Measurements from ENCODE around the gene C11orf21. TPM values are rescaled to one million over a fixed set of nuclear protein-coding genes. Genes with fewer than 3 reads are reported as not detected.

C11orf21 gene
- polyA plus RNA-seq, 10 donors: 0.50 to 6.0 (median 2.0) TPM

GRCh38 chr11:2321311-2321683 lies 19.6 kb upstream of the C11orf21 start:
- DNase-seq: no peak

DNA sequence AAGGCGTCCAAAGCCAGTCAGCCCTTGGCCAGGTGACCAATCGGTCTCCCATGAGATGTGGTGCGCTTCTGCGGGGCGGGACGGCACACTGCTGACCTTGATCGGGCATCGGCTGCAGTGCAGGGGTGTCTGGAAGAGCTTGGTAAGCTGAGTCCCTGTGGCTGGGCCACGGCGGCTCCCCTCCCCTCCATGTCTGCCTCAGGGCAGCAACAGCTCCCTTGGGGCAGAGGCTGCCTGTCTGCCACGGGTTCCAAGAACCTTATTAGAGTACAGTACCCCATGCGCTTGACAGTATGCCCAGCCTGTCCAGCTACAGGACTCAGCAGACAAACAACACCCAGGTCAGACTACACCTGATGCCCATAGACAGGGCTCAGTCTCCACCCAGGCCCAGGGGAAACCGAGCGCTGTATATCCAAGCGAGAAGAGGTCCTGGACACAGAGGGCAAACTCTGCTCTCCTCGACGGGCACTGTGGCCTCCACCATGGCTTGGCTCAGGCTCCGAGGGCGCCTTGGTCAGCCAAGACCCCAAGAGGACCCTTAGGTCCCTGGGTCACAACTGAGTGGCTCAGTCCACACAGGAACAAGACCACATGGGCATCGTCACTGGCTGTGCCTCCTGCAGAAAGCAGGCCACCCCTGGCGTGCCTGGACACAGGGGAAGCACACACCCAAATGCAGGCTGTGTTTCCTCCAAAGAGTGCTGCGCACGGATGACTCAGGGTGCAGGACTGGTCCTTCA lies 19.0 kb upstream of the C11orf21 start:
- no peak for DNase-seq

- DNase-seq: no peak
Measured at GRCh38 chr11:2319791-2320472, 18.2 kb upstream of the C11orf21 start.

GRCh38 chr11:2318707-2319106 lies 17.0 kb upstream of the C11orf21 start:
- DNase-seq: no peak

- DNase-seq: no peak
Measured at GRCh38 chr11:2318123-2318522, 16.4 kb upstream of the C11orf21 start.

DNA sequence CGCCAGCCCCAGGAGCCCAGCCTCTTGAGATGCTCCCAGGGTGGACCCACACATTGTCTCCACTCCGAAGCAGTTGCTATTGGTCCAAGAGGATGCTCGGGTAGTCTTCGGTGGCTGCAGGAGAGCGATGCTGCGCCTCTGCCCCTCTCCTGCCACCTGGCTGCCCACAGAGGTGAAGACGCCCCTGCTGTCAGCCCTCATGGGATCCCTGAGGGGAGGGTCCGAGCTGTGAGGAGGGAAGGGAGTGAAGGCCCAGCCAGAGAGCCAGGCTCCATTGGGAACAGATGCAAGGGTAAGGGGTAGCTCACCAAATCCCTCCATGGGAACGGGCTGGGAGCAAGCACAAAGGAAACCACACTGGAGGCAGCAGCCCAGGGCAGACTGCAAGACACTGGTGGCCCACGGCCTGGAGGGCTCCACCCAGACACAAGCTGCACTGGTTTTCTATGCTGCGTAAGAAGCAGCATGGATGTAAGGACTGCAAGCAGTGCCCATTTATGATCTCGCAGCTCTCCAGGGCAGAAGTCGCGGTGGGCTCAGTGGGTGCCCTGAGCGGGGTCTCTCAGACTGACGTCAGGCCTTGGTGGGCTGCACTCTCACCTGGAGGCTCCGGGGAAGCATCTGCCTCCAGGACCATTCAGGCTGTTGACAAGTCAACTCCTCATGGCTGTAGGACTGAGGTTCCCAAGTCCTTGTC lies 15.8 kb upstream of the C11orf21 start:
- DNase-seq: no peak

GRCh38 chr11:2316963-2317244 lies 15.2 kb upstream of the C11orf21 start:
- DNase-seq: no peak

DNA sequence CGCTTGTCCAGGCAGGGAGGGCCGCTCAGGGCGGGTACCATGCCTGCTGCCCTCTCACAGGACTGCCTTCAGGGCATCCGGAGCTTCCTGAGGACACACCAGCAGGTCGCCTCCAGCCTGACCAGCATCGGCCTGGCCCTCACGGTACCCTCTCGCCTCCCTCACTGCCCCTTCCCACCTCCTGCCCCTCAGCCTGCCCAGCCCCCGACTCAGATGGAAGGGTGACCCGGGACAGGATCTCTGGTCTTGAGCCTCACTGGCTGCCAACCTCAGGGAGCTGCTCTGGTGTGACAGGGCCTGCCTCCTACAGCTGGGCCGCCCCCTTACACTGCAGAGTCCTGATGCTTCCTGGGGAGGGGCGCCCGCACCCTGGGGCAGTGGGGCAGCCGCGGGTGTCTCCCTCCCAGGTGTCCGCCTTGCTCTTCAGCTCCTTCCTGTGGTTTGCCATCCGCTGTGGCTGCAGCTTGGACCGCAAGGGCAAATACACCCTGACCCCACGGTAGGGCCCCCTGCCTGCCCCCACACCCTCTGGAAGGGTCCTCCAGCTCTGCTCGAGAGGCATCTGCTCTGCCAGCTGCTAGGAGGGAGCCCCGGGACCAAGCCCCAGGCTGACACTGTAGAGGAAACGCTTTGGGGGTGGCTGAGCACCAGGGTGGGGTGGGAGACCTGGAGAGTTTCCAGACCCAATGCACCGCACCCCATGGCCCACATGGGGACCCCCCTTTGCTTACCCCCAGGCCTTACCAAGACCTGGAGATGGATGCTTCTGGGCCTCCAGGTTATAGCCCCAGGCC lies 14.6 kb upstream of the C11orf21 start:
- no peak for DNase-seq

GRCh38 chr11:2315395-2316168 lies 13.9 kb upstream of the C11orf21 start:
- no peak for DNase-seq

DNA sequence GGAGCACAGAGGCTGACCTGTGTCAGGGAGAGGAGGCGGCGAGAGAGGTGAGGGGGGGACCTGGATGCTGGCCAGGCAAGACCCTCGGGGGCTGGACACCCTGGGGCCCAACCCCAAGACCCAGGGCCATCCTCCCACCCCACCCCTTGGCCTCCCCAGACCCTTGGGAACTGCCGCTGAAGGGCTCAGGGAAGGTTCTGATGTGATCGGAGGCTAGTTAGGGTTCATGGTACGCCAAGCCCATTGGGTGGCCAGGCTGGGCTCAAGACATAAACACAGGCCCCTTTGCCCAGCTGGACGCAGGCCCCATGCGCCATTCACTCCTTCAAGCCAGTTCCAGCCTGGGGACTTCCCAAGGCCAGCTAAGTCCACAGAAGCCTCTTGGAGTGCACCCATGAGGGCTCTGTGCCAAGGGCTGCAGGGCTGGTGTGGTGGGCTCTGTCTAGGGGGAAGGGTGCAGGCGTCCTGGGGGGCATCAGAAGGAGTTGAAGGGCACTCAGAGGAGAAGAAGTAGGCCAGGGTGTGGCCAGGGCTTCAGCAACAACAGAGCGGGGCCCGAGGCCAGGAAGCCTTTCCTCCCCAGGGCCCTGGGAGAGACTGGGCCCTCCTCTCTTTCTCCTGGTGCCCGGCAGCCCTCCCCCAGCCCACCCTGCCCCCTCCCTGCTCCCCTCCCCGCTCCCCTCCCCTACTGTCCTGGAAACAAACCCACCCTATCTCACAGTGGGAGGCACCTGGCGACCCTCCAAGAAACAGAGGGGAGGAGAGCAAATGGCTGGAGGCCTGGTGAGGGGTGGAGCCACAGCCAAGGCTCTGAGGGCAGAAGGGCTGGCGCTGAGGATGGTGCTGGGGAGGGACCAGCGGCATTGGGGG lies 13.0 kb upstream of the C11orf21 start:
- peak; percentile 86 to 90 (median 86) for DNase-seq

DNA sequence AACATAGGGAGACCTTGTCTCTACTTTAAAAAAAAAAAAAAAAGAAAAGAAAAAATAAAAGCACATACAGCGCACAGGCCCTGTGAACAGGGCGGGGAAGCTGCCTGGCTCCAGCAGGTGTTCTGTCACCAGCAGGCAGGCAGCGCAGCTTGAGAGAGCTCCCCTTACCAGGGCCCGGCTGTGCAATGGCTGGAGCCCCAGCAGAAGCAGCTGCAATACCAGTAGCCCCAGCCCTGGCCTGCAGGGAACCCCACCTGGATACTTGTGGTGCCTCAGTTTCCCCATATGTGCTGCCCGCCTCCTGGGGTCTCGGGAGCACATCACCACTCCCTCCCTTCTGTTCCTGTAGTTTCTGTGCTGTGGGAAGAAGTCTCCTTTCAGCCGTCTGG lies 12.4 kb upstream of the C11orf21 start:
- no peak for DNase-seq

DNA sequence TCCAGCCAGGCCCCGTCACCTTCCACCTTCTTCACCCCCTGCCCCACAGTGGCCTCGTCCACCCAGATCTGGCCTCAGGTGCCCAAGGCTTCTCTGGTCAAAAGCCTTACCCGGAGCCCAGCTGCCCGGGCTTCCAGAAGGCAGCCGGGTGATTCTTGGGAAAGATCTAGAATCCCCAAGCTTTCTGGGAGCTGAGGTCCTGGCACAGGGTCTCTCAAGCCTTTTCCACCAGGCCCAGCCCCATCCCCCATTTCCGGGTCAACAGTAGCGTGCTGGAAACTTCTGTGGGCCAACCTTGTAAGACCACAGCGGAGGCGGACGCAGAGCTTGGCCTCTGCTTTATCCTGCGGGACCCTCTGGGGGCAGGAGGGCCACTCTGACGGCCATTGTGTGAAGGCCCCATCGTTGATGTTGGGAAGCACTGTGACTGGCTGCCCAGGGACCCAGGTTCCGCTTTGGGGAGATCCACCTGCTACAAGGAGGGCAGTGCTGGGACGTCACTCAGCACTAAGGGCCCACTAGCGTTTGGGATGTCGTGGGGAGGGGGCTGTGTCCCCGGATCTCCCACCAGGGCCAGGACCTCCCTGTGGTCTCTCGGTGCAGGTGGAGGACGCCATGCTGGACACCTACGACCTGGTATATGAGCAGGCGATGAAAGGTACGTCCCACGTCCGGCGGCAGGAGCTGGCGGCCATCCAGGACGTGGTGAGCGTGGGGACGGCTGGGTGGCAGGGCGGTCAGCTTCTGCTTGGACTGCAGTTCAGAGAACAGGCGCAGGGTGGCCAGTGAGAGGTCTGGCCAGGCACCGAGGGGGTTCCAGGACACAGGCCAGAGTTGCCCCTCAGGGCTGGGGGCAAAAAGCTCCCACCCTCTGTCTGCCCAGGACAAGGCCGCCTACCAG lies 11.6 kb upstream of the C11orf21 start:
- DNase-seq: no peak

- DNase-seq: peak in 1 of 3 donors; percentile 53
Measured at GRCh38 chr11:2312232-2313042, 10.7 kb upstream of the C11orf21 start.

DNA sequence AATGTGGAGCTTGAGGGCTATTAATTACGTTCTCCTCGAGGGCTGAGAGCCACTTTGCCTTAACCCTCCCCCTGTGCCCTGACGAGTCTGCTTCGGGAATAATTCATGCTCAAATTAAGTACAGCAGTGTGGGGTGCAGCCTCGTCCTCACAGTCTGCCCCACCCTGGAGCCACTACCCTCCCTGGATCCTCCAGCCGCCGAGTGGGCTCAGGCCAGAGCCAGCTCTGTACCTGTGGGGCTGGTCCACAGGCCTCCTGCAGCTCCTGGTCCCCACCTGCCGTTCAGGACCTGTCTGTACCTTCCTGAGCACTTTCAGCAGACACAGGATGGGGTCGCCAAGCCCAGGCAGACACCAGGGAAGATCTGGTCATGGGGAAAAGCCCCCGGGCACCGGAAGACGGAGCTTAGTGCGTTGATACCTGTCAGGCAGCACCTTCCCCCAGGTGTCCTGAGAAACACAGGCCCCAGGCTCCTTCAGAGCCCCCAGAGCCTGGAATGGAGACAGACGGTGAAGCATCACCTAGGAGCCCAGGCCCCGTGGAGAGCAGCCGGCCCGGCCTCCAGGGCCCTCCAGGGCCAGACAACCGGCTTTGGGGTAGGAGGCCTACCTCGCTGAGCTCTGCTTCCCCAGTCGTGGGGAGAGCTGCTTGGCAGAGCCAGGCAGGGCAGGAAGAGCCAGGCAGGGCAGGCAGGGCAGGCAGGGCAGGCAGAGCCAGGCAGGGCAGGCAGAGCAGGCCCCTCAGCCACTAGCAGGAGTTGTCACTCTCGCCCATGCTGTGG lies 9.8 kb upstream of the C11orf21 start:
- no peak for DNase-seq

DNA sequence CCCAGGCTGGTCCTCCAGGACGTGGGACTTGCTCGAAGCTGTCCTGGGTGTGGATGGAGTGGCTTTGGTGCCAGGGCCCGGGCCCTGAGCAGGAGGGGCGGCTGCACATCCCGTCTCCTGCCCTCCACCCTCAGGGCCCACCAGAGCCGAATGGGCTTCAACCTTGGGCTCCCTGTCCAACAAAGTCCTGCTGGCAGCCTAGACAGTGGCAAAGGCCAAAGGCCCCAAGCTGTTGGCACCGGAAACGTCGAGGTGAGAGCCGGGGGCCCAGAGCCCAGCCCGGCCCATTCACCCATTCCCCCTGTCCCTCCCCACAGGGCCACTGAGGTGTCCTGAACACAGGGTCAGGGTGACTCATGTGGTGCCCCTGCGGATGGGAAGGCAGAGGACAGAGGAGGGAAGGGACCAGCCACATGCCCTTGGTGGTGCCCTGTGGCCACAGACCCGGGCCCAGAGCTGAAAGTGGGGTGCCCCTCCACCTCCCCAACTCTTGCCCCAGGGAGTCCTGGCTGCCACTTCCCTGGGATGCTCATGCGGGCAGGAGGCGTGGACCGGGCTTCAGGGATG lies 9.2 kb upstream of the C11orf21 start:
- no peak for DNase-seq

DNA sequence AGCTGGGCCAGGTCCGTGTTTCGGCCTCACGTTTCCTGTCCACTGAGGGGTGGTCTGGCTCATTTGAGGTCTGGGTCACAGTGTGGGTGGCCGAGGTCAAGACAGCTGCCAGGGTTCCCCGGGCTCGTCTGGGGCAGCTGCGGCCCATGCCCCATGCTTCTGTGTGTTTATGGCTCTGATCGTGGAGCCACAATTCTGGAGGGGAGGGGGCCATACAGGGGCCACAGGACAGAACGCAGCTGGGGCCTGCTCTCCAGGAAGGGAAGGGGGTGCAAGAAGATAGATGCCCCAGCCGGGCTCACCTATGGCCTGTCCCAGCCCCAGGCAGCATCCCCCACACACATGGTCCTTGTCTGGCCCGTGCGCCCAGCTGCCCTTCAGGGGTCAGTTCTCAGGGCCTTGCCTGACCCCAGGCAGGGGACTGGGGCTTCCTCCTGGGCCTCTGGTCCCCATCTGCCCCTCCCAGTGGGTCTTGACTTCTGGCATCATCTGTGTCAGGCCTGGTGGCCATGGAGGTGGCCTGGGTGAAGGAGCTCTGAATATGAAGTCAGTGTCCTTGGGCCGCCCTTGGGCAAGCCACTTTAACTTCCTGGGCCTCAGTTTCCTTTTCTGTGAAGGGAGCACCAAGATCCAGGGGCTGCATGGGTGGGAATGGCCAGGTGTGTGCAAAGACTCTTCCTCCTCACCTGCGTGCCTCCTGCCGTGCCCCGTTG lies 8.5 kb upstream of the C11orf21 start:
- no peak for DNase-seq

All from muscle of back (tissue), 11 donors.